SU-DHL-6 (cell line): ENCODE measurements around the gene SGK1.
A peak's percentile ranks its signal among the peaks of the same experiment; 100 is the strongest.

Source experiments
- H2AFZ ChIP-seq: fragments of 200-600 bp; sonication (generic); 2 replicates; pipeline ENCODE4 v1.6.1; 2014; ENCODE audit warnings: low read depth, mild to moderate bottlenecking, moderate library complexity, mixed read lengths, antibody characterized with exemption, low read length; ENCODE audit not compliant: severe bottlenecking
- H3F3A ChIP-seq: fragments of 200-600 bp; shearing (Covaris generic); 2 replicates; pipeline ENCODE4 v1.6.0; 2016; ENCODE audit warnings: antibody characterized with exemption, mild to moderate bottlenecking; ENCODE audit not compliant: insufficient read depth
- H3K27ac ChIP-seq: fragments of 200-600 bp; sonication (generic); 2 replicates; pipeline ENCODE4 v1.5.1; 2016; ENCODE audit warnings: low read depth, mild to moderate bottlenecking, low read length, moderate library complexity, mixed read lengths
- H3K27me3 ChIP-seq: fragments of 200-600 bp; sonication (generic), shearing (Covaris generic); 2 replicates; pipeline ENCODE4 v1.6.0; 2014; ENCODE audit warnings: mild to moderate bottlenecking, low read length
- H3K36me3 ChIP-seq: fragments of 200-600 bp; sonication (generic); 2 replicates; pipeline ENCODE4 v1.6.1; 2014; ENCODE audit warnings: mild to moderate bottlenecking, low read length, mixed read lengths
- H3K4me2 ChIP-seq: fragments of 300-600, 200-600 bp; shearing (Covaris generic), sonication (generic); 2 replicates; pipeline ENCODE4 v1.6.0; 2014; ENCODE audit warnings: low read length, low read depth, mild to moderate bottlenecking; ENCODE audit not compliant: poor library complexity, severe bottlenecking
- H3K4me3 ChIP-seq: fragments of 200-600 bp; sonication (generic); 2 replicates; pipeline ENCODE4 v1.5.1; 2014; ENCODE audit warnings: antibody characterized with exemption, low read length, mild to moderate bottlenecking, mixed read lengths; ENCODE audit not compliant: insufficient read depth, poor library complexity, severe bottlenecking
- H3K79me2 ChIP-seq: fragments of 200-600 bp; sonication (generic); 2 replicates; pipeline ENCODE4 v1.6.1; 2014; ENCODE audit warnings: mild to moderate bottlenecking, low read length, moderate library complexity; ENCODE audit not compliant: insufficient read depth
- H3K9ac ChIP-seq: fragments of 200-600 bp; sonication (generic); 2 replicates; pipeline ENCODE4 v1.7.0; 2014; ENCODE audit warnings: mild to moderate bottlenecking, low read length
- H3K9me2 ChIP-seq: fragments of 200-600 bp; sonication (generic); replicated peaks from 2 replicates; pipeline ENCODE4 v1.6.1; 2014; ENCODE audit warnings: low read length; ENCODE audit not compliant: insufficient read depth
- H3K9me3 ChIP-seq: fragments of 200-600 bp; sonication (generic); 2 replicates; pipeline ENCODE4 v1.6.1; 2014; ENCODE audit warnings: low read length, mixed read lengths; ENCODE audit not compliant: insufficient read depth
- H4K20me1 ChIP-seq: fragments of 200-600 bp; sonication (generic); 2 replicates; pipeline ENCODE4 v1.6.1; 2014; ENCODE audit warnings: low read depth, mild to moderate bottlenecking, antibody characterized with exemption, low read length, moderate library complexity, mixed read lengths
- EZH2phosphoT487 ChIP-seq: fragments of 200-600 bp; sonication (generic), shearing (Covaris generic); conservative IDR thresholded peaks from 2 replicates; pipeline ENCODE4 v1.6.1; 2018; ENCODE audit warnings: mild to moderate bottlenecking, antibody characterized with exemption, low read length, moderate library complexity, mixed read lengths
- TF ChIP-seq, protein P1 (sequence below): fragments of 200-600 bp; sonication (generic); IDR thresholded peaks from one replicate; pipeline ENCODE4 v1.5.1; 2017; ENCODE audit warnings: antibody characterized with exemption, mild to moderate bottlenecking, low read length, moderate library complexity; ENCODE audit not compliant: insufficient read depth, poor library complexity, severe bottlenecking

SGK1 gene

GRCh38 chr6:134317471-134318131 is at the start of gene SGK1:
Gene SGK1 (minus strand): TSS chr6:134318112. CDS start chr6:134317460, 652 bp downstream.
- Histone ChIP-seq H3K36me3 (no peaks in the 10 kb centered on the region), H2AFZ (peak within 1 kb of the TSS; percentile 94), H3K9me3 (peaks cover 4% of the 10 kb centered on the region; the same call in 1 of the 2 replicates), H3K27me3 (no peaks in the 10 kb centered on the region), H3F3A (no peaks in the 10 kb centered on the region), H4K20me1 (no peaks in the 10 kb centered on the region), H3K27ac (no peak within 1 kb of the TSS), H3K9ac (peak within 1 kb of the TSS; percentile 55), H3K4me3 (peak within 1 kb of the TSS; percentile 54), H3K4me2 (peak within 1 kb of the TSS; percentile 76), H3K79me2 (no peaks in the 10 kb centered on the region), H3K9me2 (no peaks in the 10 kb centered on the region)
- TF ChIP-seq, protein P1, sequence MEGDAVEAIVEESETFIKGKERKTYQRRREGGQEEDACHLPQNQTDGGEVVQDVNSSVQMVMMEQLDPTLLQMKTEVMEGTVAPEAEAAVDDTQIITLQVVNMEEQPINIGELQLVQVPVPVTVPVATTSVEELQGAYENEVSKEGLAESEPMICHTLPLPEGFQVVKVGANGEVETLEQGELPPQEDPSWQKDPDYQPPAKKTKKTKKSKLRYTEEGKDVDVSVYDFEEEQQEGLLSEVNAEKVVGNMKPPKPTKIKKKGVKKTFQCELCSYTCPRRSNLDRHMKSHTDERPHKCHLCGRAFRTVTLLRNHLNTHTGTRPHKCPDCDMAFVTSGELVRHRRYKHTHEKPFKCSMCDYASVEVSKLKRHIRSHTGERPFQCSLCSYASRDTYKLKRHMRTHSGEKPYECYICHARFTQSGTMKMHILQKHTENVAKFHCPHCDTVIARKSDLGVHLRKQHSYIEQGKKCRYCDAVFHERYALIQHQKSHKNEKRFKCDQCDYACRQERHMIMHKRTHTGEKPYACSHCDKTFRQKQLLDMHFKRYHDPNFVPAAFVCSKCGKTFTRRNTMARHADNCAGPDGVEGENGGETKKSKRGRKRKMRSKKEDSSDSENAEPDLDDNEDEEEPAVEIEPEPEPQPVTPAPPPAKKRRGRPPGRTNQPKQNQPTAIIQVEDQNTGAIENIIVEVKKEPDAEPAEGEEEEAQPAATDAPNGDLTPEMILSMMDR = no peak
- TF ChIP-seq EZH2phosphoT487 = no peak

GRCh38 chr6:134363323-134364039 is 45.6 kb upstream of the SGK1 start:
- no peak overlapping the region for H3K4me3 ChIP-seq
- H3K79me2 ChIP-seq = no peaks in the 10 kb centered on the region
- no peak for TF ChIP-seq EZH2phosphoT487
- TF ChIP-seq, protein P1 = no peak
- no peak overlapping the region for H3K27ac ChIP-seq
- H3K9me3 ChIP-seq = no peaks in the 10 kb centered on the region
- H3K27me3 ChIP-seq = no peaks in the 10 kb centered on the region
- H4K20me1 ChIP-seq = no peaks in the 10 kb centered on the region
- H3K9me2 ChIP-seq = no peaks in the 10 kb centered on the region
- H3K36me3 ChIP-seq = no peaks in the 10 kb centered on the region
- H3K9ac ChIP-seq = no peak overlapping the region
- H2AFZ ChIP-seq = no peak overlapping the region
- H3K4me2 ChIP-seq = no peak overlapping the region
- H3F3A ChIP-seq = no peaks in the 10 kb centered on the region

- H3K36me3 ChIP-seq = no peaks in the 10 kb centered on the region
- no peak overlapping the region for H3K4me3 ChIP-seq
- no peaks in the 10 kb centered on the region for H3K9me3 ChIP-seq
- H3K27me3 ChIP-seq = no peaks in the 10 kb centered on the region
- H3K9me2 ChIP-seq = no peaks in the 10 kb centered on the region
- no peaks in the 10 kb centered on the region for H3F3A ChIP-seq
- no peaks in the 10 kb centered on the region for H3K79me2 ChIP-seq
- TF ChIP-seq EZH2phosphoT487 = no peak
- TF ChIP-seq, protein P1 = no peak
- no peak overlapping the region for H3K9ac ChIP-seq
- H3K27ac ChIP-seq = no peak overlapping the region
- no peak overlapping the region for H2AFZ ChIP-seq
- no peak overlapping the region for H3K4me2 ChIP-seq
- H4K20me1 ChIP-seq = no peaks in the 10 kb centered on the region
Observed at GRCh38 chr6:134361011-134361410, 43.1 kb upstream of the SGK1 start.
